Stimulated activated CD8-positive, alpha-beta memory T cell treated with anti-CD3 and anti-CD28 coated beads, Interleukin-4, amount 100 ng/mL, for 24 hours (primary cell): ENCODE results near the gene XCR1.
"Not testable (repeated sequence)": the region's sequence is repeated elsewhere in the genome, so short reads cannot be mapped to it uniquely, and the experiment has no call there.

Experiments used
- DNase-seq: peaks from one replicate; pipeline ENCODE4 v3.0.0-alpha.2; 2020; ENCODE audit warnings: low read depth

XCR1 gene

GRCh38 chr3:46006238-46007032, 20.8 kb downstream of the XCR1 start:
- no peak for DNase-seq

DNA sequence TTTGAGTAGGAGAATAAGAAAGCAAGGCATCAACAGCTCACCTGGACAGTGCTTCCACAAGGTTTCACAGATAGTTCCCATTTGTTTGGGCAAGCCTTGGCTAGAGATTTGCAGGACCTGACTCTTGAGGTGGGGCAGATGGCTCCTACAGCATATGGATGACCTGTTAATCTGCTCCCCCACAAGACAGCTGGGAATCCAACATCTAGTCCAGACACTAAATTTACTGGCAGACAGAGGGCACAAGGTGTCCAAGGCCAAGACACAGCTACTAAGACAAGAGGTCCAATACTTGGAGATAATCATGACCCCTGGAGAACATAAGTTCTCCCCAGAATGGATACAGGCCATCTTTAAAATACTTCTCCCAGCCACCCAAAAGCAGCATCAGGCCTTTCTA, 23.6 kb downstream of the XCR1 start:
- DNase-seq = not testable (repeated sequence)

GRCh38 chr3:46001178-46001577, 26.1 kb downstream of the XCR1 start:
- no peak for DNase-seq

- DNase-seq = no peak
Observed at GRCh38 chr3:45997942-45998341, 29.3 kb downstream of the XCR1 start.

GRCh38 chr3:45997499-45997898, 29.8 kb downstream of the XCR1 start:
- not testable (repeated sequence) for DNase-seq

DNA sequence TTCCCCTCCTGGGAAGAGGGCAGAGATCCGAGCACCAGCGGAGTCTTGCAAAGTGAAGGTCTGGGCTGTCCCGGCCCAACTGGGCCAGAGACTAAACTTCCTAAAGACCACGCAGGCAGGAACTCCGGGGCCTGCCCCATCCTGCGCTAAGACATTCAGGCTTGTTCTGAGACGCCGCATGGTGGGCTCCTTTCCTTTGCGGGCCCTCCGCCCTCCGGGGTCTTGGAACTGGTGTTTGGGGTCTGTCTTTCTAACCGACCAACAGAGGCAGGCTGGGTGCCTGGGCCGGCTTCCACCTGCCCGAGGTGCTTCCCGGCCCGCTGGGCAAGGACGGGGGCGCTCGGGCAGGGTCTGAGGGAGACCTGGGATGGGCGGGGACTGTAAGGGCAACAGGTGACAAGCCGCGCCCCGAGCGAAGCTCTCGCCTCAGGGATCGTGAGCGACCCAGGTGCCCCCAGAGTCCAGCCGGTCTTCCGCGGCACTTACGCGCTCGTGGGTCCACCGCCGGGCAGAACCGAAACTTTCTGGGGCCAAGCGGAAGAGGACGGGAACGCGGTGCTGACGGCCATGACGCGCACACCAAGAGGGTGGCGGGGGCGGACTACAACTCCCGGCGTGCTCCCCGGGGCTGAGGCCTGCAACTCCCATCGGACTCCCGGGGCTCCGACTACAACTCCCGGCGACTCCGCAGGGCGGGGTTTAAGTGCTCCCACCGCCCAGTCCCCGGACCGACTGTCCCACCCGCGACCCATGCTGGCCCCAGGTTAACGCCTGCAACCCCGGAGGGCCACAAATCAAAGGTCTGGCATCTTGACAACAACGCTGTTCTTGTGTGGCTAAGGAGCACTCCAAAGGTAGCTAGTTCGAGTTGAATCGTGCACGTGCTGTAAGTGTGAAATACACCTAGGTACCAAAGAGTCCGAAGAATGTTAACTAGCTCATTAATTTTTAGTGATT, 31.8 kb downstream of the XCR1 start, which contains the start of gene FYCO1:
FYCO1 (minus strand) TSS at position 589 of the 957 bp plus-strand sequence. CDS start 10,914 bp downstream, outside the sequence.
- DNase-seq = peak; percentile 82

GRCh38 chr3:45994419-45995235, 32.7 kb downstream of the XCR1 start:
- DNase-seq = peak; percentile 45

DNA sequence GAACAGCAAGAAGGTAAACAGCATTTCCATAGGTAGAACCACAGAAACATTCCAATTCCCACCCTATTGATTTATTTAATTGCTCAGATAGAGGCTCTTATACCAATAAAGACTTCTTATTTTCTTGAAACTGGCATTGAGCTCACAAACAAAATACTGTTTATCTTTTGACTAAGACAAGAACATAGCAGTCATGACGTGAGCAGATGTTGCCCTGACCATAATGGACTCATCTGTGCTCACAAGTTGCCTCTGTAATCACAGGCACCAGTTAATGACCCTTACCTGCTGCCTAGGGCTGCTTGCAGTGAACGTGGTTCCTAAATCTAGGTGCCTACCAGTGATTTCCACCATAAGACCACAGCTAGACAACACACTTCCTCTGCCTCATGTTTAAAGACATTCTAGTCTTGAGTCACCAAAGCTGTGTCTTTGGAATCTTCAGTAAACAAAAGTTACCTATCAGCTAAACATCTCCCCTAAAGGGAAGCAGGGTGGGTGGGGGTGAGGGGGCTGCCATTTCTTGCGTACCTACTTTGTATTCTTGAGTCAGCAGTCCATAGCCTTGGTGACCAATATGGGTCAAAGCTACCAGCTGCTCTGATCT, 33.8 kb downstream of the XCR1 start:
- DNase-seq = no peak

GRCh38 chr3:45992821-45993221, 34.5 kb downstream of the XCR1 start:
- no peak for DNase-seq

DNA sequence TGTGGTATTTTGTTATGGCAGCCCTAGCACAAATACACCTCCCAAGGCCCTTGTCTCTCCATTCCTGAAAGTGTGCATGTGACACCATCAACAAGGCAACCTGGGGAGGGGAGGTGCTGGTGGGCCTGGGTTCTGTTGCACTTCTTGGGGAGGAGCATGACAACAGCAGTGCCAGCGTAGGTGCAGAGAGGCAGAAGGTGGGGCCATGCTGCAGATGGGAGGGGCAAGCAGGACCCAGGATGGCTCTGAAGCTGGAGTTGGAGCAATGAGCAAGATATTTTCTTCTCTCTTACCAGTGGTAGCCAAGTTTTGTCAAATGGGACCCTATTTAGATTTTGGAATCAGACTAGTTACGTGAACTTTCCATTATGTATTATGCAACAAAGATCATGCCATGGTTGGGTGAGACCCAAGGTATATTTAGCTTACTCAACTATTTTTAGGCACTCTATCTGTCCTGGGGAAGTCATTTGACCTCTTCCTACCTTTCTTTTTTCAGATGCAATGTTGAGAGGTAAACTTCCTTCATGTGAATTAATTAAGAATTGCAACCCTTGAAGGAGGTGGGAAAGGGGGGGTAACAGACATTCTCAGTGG, 35.1 kb downstream of the XCR1 start:
- DNase-seq = no peak

DNA sequence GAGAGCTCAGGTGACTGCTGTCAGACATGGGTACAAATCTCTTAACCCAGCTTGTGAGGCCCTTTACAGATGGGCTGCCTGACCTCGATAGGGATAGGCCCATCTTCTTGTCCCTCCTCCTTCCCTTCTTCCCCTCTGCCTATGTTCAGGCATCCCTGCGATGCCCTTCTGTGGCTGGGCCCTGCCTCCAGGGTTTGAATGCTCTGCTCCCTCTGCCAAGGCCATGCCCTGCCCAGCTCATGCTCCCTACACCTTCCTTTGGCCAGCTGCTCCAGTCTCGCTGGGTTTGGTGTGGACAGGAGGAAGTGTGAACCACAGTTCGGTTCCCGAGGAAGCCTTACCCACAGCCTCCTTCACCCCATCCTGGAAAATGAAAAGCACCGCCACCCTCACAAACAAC, 35.9 kb downstream of the XCR1 start:
- no peak for DNase-seq

- DNase-seq = no peak
Observed at GRCh38 chr3:45990181-45990580, 37.1 kb downstream of the XCR1 start.

DNA sequence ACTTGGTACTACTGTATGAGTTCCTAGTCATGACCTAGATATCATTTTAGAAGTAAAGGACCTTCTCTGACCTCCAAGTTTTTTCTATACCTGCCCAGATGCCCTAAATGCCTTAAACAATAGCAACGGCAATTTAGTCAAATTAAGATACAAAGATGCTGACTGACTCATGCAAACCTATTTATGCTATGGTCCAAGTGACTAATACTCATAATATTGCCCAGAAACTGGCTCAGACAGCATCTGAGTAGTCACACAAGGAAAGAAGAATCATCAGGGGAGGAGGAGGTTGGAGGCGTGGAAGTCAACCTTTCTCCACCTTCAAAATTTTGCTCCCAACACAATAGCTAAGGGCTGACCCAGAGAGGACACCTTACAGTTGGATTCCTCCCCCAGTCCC, 38.5 kb downstream of the XCR1 start:
- DNase-seq = no peak

DNA sequence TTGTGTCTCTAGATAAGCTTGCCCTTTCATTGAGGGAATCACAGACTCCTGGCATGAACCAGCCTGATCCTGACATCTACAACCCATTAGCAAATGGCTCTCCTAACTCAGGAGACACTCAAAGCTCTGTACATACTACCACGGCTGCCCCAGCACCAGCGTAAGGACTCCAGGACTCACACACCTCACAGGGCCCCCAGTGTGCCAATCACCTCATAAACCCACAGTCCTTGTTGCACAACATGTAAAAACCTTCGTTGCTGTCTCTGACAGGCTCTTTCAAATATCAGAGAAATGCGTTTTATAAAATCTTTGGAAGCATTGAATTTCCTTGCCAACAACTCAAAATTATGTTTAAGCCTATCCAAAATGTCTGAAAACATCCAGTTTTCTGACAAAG, 38.9 kb downstream of the XCR1 start:
- DNase-seq = no peak

DNA sequence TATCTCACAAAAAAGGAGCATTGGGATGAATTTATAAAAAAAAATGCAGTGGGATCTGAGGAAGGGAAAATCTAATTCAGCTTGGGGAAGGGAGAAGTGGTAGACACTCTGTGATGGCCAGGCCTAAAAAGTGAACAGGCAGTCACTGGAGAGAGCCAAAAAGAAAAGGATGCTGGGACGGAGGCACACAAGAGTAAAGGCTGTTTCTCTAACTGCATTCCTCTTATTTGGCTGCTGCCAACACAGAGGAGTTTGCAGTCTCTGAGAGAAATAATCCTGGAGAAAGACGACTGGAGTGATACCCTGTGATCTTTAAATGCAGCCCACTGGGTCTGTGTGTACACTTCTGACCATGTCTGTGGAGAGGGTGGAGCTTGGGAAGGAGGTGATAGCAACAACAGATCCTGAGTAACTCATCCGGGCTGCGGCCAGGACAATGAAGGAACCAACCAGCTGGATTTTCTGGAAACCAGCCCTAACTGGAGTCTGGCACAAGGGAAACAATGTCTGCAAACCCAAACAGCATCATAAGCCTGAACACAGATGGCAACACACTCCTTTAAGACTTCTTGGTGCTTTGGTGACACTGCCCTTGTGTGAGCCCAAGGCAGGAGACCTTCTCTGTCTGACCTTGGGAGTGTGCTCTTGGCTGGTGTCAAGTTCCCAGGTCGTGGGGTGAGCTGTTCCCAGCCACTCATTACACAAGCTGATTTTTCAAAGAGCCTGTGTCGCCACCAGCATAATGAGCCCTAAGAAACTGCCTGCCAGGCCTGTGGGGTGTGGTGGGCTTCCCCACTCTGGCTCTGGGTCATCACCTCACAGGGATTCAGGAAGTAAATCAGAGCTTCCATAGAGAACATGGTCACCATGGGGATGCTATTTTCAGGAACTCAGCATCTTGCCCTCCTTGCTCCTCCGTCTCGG, 39.7 kb downstream of the XCR1 start:
- DNase-seq = no peak

GRCh38 chr3:45986303-45986982, 40.8 kb downstream of the XCR1 start:
- no peak for DNase-seq

DNA sequence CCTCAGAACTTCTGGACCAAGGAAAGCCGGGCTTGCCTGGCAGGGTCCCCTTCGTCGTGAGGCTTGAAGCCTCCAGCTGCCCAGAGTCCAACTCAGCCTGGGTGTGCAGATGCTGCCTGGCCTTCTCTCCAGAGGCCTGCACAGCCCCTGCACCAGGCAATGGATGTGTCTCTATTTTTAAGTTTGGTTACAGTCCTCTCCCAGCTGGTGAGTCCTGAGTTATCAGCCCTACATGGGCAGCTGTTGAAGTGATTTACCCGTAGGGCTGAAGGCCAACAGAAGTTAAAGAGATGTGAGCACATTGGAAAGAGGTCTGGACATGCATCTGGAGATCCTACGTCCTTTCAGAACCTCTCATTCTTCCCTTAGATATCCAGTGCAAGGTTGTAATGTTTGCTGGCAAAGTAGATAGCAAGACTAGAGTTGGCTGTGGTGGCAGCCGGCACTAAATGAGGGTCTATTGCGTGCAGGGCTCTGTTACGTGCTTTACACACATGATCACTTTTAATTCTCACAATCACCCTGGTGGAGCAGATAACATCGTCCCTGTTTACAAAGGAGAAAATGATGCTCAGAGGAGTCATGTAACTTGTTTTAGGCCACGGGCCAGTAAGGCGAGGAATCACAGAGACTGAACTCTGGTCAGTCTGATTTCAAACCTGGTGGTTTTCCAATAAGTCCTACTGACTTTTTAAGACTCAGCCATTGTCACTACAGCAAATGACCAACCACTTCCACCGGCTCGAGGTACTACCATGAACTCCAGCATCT, 41.6 kb downstream of the XCR1 start:
- no peak for DNase-seq
